HG03196 (cell line): ENCODE data around the gene TMTC2.

Experiments
- ATAC-seq: cut with Tn5 transposase; IDR thresholded peaks from one replicate; pipeline ENCODE4 v1.9.1; 2021; ENCODE audit not compliant: unreplicated experiment

Gene TMTC2

GRCh38 chr12:83121897-83122622, 435.4 kb downstream of the TMTC2 start:
- ATAC-seq: no peak

DNA sequence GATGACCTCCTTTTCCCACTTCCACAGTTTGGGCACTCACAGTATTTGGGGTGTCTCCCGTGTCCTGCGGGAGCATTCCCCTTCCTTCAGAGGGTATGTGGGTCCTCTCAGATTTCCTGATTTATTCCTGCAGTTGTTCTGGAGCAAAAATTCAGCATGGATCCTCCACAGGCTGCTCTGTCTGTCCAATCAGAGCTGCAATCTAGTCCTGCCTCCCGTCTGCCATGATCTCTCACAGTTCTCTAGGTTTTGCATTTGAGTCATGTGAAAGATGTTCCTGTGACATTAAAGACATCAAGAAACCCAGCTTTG, 435.9 kb downstream of the TMTC2 start:
- ATAC-seq: no peak

DNA sequence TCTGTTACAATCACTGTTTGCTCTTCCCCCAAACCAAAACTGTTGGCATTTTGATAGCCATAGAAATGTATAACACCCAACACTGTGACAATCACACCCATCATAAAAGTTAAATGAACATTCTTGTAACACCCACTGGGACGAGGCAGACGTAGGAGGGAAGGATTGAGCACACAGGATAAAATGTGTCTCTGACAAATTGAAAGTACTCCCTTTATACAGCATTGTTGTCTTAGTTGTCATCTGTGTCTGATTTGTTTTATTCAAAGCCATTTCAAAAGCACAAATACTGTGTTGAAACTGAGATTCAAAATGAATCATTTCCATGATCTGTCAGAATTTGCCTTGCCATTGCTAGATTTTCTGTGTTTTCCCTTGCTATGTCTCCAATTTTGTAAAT, 436.3 kb downstream of the TMTC2 start:
- ATAC-seq: no peak

GRCh38 chr12:83128540-83128939, 441.8 kb downstream of the TMTC2 start:
- ATAC-seq: no peak

DNA sequence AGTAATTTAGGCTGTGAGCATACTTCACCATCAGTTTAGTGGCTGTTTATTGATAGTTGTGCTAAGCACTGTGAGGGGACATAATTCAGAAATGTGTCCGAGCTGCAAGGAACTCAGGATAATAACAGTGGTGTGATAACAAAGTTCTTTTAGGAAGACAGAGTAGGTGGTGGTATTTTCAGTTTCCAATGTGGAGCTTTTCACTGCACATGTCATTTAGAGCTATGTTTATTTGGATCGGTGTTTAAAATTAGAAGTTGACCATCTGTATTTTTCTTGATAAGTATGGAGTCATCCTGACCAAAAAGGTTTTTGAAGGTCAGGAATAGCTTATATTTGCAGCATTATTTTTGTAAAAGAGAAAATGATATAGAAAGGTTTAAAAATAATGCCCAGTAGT, 443.5 kb downstream of the TMTC2 start:
- ATAC-seq: no peak

GRCh38 chr12:83132360-83132759, 445.7 kb downstream of the TMTC2 start:
- ATAC-seq: no peak

- ATAC-seq: no peak
Observed at GRCh38 chr12:83136411-83136810, 449.7 kb downstream of the TMTC2 start.

- no peak for ATAC-seq
Observed at GRCh38 chr12:83140135-83140534, 453.4 kb downstream of the TMTC2 start.

DNA sequence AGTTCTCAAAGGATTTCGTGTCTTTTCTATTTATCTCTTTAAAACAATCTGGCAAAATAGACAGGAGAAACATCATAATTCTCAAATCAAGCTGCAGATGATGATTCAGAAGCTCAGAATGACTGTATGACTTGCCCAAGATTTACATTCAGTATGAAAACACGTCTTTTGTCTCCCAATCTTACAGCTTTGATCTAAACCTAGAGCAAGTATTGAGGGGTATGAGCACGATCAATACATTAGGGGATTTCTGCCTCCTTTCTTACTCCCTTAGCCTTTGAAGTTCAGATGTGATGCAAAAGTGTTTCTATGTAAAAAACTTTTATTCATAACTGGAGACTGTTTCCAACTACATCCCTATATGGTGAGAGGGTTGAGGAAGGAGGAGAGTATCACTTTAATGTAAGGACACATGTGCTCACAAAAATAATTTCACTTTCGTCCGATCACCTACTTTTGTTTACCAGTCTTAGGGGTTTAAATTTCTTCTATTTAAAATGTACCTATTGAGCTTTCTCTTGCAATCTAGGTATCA, 454.8 kb downstream of the TMTC2 start:
- ATAC-seq: no peak

DNA sequence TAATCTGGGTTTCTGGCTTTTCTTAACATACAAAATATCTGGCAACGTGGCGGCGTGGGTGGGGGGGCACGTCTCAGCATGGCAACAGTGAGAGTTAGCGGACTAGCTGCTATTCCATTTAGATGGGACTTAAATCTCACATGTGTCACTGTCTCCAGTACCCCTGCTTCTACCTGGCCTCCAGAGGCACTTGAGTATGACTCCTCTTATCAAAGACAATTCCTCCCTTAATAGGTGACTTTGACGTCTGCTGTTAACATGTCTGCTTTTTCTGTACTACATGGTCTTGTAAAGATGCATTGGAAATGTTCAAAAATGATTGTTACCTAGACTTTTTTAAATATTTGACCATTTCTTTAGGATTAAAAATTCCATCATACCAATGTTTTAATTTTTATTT, 456.2 kb downstream of the TMTC2 start:
- no peak for ATAC-seq

GRCh38 chr12:83143950-83144349, 457.2 kb downstream of the TMTC2 start:
- no peak for ATAC-seq

DNA sequence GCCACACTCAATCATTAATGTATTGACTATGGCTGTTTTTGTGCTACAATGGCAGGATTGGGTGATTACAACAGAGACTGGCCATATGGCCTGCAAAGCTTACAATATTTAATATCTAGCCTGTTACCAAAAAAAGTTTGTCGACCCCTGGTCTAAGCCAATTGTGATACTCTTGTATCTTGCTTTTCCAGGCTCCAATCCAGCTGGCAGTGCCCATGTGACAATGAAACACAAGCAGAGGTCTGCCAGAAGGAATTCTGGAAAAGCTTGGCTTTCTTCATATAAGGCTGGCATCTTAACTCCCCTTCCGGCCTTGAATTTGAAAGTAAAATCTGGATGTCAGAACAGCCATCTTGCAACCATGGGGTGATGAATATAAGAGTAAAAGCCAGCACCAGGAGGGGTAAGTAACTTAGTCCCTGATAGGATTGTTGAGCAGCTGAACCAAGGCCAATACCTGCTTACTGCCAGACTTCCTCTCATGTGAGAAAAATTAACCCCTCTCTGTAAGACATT, 458.7 kb downstream of the TMTC2 start:
- ATAC-seq: no peak

DNA sequence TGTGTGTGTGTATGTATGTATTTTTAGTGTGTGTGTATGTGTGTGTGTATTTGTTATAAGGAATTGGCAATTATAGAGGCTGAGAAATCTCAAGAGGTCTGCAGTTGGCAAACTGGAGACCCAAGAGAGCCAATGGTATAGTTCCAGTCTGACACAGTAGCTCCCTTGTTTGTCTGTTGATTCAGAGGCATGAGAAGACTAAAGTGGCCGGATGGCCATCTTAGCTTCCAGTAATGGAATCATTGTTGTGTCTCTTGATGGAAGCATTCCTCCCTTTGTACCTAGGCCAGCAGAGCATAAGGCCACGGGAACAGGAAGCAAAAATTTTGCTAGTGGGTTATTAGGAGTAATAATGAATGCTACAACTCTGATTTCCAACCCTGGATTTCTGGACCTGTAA, 460.6 kb downstream of the TMTC2 start:
- no peak for ATAC-seq

DNA sequence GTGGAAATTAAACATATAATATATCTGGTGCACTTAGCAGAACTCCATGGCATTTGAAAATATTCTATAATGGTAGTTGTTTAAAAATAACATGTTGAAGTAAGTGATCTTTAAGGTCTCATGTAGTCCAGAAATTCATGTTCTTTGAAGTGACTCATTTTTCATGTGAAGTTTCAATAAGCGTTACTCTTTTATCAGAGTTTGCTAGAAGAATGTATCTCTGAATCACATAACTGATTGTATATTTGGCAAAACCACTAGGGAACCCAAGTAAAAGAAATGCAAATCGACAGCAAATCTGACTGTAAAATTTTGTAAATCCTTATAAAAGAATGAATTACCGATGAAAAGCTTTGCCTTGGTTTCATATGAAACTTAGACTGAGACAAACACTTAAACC, 463.3 kb downstream of the TMTC2 start:
- ATAC-seq: no peak

- no peak for ATAC-seq
Observed at GRCh38 chr12:83150465-83151189, 463.9 kb downstream of the TMTC2 start.

GRCh38 chr12:83153177-83153576, 466.5 kb downstream of the TMTC2 start:
- ATAC-seq: no peak

DNA sequence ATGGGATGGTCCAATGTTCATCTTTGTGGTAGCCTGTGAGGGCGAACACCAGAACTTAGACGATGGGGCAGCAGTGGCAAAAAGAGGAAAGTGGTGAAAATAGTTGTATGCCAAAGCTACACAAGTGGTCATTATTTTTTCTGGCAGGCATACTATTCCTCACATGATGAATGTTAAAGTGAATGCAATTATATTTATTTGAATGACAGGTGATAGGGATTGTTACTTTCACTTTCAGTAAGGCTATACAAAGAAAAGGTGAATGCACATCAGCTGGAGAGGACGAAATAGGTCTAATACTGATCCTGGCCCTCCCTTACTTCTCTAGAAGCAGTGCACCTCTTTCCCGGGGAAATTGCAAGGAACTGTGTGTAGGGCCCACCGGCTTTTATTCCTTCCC, 470.1 kb downstream of the TMTC2 start:
- no peak for ATAC-seq

GRCh38 chr12:83157604-83158003, 470.9 kb downstream of the TMTC2 start:
- no peak for ATAC-seq

- no peak for ATAC-seq
Observed at GRCh38 chr12:83158613-83159207, 472.0 kb downstream of the TMTC2 start.

- ATAC-seq: no peak
Observed at GRCh38 chr12:83161456-83161855, 474.8 kb downstream of the TMTC2 start.

- ATAC-seq: no peak
Observed at GRCh38 chr12:83168751-83169150, 482.0 kb downstream of the TMTC2 start.

GRCh38 chr12:83172441-83172840, 485.7 kb downstream of the TMTC2 start:
- no peak for ATAC-seq
